ENCODE results near the gene KCNH3. TPM values are rescaled to one million over a fixed set of nuclear protein-coding genes. Genes with fewer than 3 reads are reported as not detected.

The KCNH3 gene
- total and polyA plus RNA-seq, 5 donors from 2014 or later: 1.1 to 2.1 (median 1.3) TPM

DNA sequence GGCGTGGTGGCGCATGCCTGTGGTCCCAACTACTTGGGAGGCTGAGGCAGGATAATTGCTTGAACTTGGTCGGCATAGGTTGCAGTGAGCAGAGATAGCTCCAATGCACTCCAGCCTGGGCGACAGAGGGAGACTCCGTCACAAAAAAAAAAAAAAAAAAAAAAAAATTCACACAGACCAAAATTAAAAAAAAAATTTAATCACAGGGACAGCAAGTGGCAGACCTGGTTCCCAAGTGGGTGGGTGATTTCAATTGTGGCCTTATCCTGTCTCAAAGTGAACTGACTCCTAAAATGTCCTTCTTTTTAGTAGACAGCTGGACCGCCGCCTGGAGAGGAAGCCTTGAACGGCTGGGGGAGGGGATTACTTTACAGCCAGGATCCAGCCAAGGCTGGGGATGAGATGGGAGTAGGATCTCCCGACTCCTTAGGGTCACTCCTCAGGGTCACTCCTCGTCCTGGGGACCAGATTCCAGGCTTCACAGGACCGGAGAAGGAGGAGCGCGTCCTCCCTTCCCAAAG lies 1.5 kb upstream of the KCNH3 start:
- Mint-ChIP-seq H3K9me3 (peaks cover 0 to 2% (median 0%) of the 10 kb centered on the region in 7 donors), H3K4me1 (peaks cover 0 to 35% (median 21%) of the 10 kb centered on the region in 4 donors), H3K27ac (peak overlapping the region in 1 of 3 donors; percentile 52), H3K27me3 (peaks cover 56% of the 10 kb centered on the region), H3K36me3 (no peaks in the 10 kb centered on the region), H3K4me3 (peak overlapping the region; percentile 80 to 89 (median 86))
- H3K4me3 ChIP-seq (ENCODE audit: low read depth, low read length): no peak overlapping the region
- H3K36me3 ChIP-seq (ENCODE audit: control insufficient read depth, insufficient read depth, low read length): no peaks in the 10 kb centered on the region
- H3K4me1 ChIP-seq (ENCODE audit: control insufficient read depth, insufficient read depth, low read length, poor library complexity, severe bottlenecking): peaks cover 27% of the 10 kb centered on the region
- no peak for DNase-seq
- peaks cover 3% of the 10 kb centered on the region for H3K27me3 ChIP-seq (ENCODE audit: control insufficient read depth, insufficient read depth, low read length)
- no peak for ATAC-seq (ENCODE audit: low read depth in 2 of 2)
- H3K27ac ChIP-seq (ENCODE audit: insufficient read depth, low read length, poor library complexity, severe bottlenecking): no peak overlapping the region
- H3K9me3 ChIP-seq (ENCODE audit: control insufficient read depth in 2 of 2, low read length in 2 of 2): no peaks in the 10 kb centered on the region

DNA sequence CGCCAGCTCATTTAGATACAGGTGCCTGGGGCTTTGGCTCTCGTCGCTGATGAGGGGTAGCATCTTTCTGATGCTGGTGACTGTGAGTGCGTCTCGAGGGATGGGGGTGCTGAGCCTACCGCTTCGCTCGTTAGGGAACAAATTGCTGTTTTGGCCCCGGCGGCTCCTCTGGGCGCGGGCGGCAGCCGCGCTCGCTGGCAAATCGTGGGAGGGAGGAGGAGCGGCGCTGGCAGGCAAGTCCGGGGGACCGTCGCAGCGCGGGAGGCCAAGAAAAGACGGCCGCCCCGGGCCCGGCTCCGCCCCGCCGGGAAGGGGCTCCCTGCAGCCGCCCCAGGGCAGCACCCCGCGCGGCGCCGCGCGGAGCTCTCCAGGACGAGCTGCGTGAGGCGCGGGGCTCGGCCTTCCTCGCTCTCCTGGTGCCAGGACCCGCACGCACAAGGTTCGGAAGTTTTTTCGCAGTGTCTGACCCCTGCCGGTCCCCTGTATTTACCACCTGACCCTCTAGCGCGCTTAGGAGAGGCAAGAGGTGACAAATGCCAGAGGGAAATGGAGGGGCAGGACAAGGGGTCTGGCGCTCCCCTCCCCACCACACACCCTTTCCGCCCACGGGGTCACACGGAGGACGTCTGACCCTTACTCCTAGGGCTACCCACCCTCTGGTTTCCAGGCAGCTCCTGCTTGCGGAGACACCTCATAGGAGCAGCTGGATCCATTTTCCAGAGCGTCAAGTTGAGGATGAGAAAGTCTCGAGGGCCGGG lies 899 bp upstream of the KCNH3 start:
- peak in 2 of 3 donors; percentile 23 to 26 for DNase-seq
- Histone ChIP-seq H3K27me3 (ENCODE audit: control insufficient read depth, insufficient read depth, low read length) (peaks cover 3% of the 10 kb centered on the region), H3K27ac (ENCODE audit: insufficient read depth, low read length, poor library complexity, severe bottlenecking) (no peak overlapping the region), H3K36me3 (ENCODE audit: control insufficient read depth, insufficient read depth, low read length) (no peaks in the 10 kb centered on the region), H3K9me3 (ENCODE audit: control insufficient read depth in 2 of 2, low read length in 2 of 2) (no peaks in the 10 kb centered on the region), H3K4me1 (ENCODE audit: control insufficient read depth, insufficient read depth, low read length, poor library complexity, severe bottlenecking) (peaks cover 27% of the 10 kb centered on the region), H3K4me3 (ENCODE audit: low read depth, low read length) (peak overlapping the region; percentile 48)
- peak overlapping the region in 1 of 3 donors; percentile 79 for H3K27ac Mint-ChIP-seq
- no peak for ATAC-seq (ENCODE audit: low read depth in 2 of 2)
- peaks cover 56% of the 10 kb centered on the region for H3K27me3 Mint-ChIP-seq
- no peaks in the 10 kb centered on the region for H3K36me3 Mint-ChIP-seq
- H3K4me1 Mint-ChIP-seq: peaks cover 0 to 39% (median 22%) of the 10 kb centered on the region in 4 donors
- H3K4me3 Mint-ChIP-seq: peak overlapping the region; percentile 82 to 93 (median 88)
- H3K9me3 Mint-ChIP-seq: peaks cover 0 to 2% (median 0%) of the 10 kb centered on the region in 7 donors

DNA sequence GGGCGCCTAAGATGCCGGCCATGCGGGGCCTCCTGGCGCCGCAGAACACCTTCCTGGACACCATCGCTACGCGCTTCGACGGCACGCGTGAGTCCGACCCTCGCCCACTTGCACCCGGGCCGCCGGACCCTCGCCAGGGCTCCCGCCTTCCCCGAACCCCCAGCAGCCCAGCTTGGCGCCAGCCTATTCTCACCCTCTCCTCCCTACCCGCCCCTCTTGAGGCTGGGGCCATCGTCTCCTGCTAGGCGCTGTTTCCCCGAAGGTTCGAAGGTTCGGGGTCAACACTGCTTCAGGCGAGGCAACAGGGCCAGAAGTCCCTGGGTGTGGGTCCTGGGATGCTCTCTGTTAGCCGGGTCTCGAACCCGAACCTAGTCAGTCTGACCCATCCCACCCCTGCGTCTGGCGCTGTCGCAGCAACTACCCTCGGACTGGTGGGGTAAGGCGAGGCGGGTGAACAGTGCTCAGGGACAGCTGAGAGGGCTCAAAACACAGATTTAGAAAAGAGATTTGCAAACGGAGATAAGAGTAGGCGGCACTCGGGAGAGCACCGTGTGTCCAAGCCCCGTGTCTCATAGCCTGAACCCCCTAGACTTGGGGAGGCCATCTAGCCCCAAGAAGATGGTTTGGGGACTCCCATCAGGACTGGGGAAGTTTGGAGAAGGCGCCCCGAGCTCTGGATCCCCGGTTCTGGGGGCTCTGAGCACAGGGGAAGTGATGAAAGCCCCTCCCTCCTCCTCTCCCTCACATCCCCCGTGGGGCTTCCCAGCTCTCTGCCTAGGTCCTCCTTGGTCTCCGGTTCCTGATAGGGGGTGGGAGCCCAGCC lies 787 bp downstream of the KCNH3 start:
- peak overlapping the region; percentile 37 for H3K4me3 ChIP-seq (ENCODE audit: low read depth, low read length)
- Mint-ChIP-seq H3K27me3 (peaks cover 55% of the 10 kb centered on the region), H3K4me3 (peak overlapping the region; percentile 77 to 95 (median 87)), H3K36me3 (no peaks in the 10 kb centered on the region), H3K27ac (peak overlapping the region in 2 of 3 donors; percentile 54 to 84), H3K4me1 (peaks cover 0 to 43% (median 23%) of the 10 kb centered on the region in 4 donors), H3K9me3 (peaks cover 0 to 2% (median 0%) of the 10 kb centered on the region in 7 donors)
- H3K27ac ChIP-seq (ENCODE audit: insufficient read depth, low read length, poor library complexity, severe bottlenecking): no peak overlapping the region
- ATAC-seq (ENCODE audit: low read depth in 2 of 2) (no peak), DNase-seq (no peak)
- peaks cover 3% of the 10 kb centered on the region for H3K27me3 ChIP-seq (ENCODE audit: control insufficient read depth, insufficient read depth, low read length)
- H3K4me1 ChIP-seq (ENCODE audit: control insufficient read depth, insufficient read depth, low read length, poor library complexity, severe bottlenecking): peaks cover 27% of the 10 kb centered on the region
- H3K36me3 ChIP-seq (ENCODE audit: control insufficient read depth, insufficient read depth, low read length): no peaks in the 10 kb centered on the region
- H3K9me3 ChIP-seq (ENCODE audit: control insufficient read depth in 2 of 2, low read length in 2 of 2): no peaks in the 10 kb centered on the region

DNA sequence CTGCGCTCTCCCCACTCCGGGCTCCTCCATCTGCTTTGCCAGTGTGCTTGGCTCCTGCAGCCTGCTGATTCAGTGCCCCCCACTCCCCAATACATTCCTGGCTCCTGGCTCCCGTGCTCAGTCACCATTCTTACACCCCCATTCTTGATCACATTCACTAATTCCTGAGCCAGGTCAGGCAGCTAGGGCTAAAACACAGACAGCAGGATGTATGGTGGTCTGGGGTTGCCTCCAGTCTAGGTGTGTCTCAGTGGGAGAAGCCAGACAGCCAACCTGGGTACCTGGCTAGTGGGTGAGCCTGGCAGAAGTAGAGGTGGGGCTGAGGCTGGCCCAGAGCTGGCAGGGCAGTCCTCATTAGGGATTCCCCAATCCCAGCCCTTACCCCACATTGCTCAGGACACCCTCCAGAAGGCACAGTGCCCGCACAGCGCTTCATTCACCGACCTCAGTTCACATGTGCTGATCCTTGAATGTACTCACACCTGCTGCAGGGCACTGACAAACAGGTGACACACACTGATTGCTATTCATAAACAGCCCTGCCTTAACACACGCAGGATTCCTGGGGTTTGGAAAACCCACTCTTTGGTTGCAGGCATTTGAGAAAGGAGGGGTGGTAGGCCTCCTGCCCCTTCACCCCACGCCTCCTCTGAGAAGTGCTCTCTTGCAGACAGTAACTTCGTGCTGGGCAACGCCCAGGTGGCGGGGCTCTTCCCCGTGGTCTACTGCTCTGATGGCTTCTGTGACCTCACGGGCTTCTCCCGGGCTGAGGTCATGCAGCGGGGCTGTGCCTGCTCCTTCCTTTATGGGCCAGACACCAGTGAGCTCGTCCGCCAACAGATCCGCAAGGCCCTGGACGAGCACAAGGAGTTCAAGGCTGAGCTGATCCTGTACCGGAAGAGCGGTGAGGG lies 1.7 kb downstream of the KCNH3 start:
- peaks cover 0 to 45% (median 23%) of the 10 kb centered on the region in 4 donors for H3K4me1 Mint-ChIP-seq
- no peak for DNase-seq
- Histone ChIP-seq H3K4me1 (ENCODE audit: control insufficient read depth, insufficient read depth, low read length, poor library complexity, severe bottlenecking) (peaks cover 27% of the 10 kb centered on the region), H3K4me3 (ENCODE audit: low read depth, low read length) (no peak overlapping the region), H3K27ac (ENCODE audit: insufficient read depth, low read length, poor library complexity, severe bottlenecking) (no peak overlapping the region), H3K36me3 (ENCODE audit: control insufficient read depth, insufficient read depth, low read length) (no peaks in the 10 kb centered on the region), H3K27me3 (ENCODE audit: control insufficient read depth, insufficient read depth, low read length) (peaks cover 3% of the 10 kb centered on the region), H3K9me3 (ENCODE audit: control insufficient read depth in 2 of 2, low read length in 2 of 2) (no peaks in the 10 kb centered on the region)
- H3K9me3 Mint-ChIP-seq: peaks cover 0 to 2% (median 0%) of the 10 kb centered on the region in 7 donors
- no peak for ATAC-seq (ENCODE audit: low read depth in 2 of 2)
- H3K27me3 Mint-ChIP-seq: peaks cover 49% of the 10 kb centered on the region
- H3K4me3 Mint-ChIP-seq: peak overlapping the region; percentile 77 to 95 (median 82)
- H3K27ac Mint-ChIP-seq: peak overlapping the region; percentile 44 to 63 (median 54)
- no peaks in the 10 kb centered on the region for H3K36me3 Mint-ChIP-seq

GRCh38 chr12:49541140-49541861 lies 2.5 kb downstream of the KCNH3 start:
- peak overlapping the region; percentile 50 to 91 (median 76) for H3K4me3 Mint-ChIP-seq
- Histone ChIP-seq H3K27me3 (ENCODE audit: control insufficient read depth, insufficient read depth, low read length) (peaks cover 3% of the 10 kb centered on the region), H3K27ac (ENCODE audit: insufficient read depth, low read length, poor library complexity, severe bottlenecking) (no peak overlapping the region), H3K9me3 (ENCODE audit: control insufficient read depth in 2 of 2, low read length in 2 of 2) (no peaks in the 10 kb centered on the region), H3K36me3 (ENCODE audit: control insufficient read depth, insufficient read depth, low read length) (no peaks in the 10 kb centered on the region), H3K4me1 (ENCODE audit: control insufficient read depth, insufficient read depth, low read length, poor library complexity, severe bottlenecking) (peaks cover 27% of the 10 kb centered on the region), H3K4me3 (ENCODE audit: low read depth, low read length) (no peak overlapping the region)
- no peak for ATAC-seq (ENCODE audit: low read depth in 2 of 2)
- H3K27ac Mint-ChIP-seq: peak overlapping the region in 1 of 3 donors; percentile 79
- no peak for DNase-seq
- H3K9me3 Mint-ChIP-seq: peaks cover 0 to 2% (median 0%) of the 10 kb centered on the region in 7 donors
- H3K27me3 Mint-ChIP-seq: peaks cover 47% of the 10 kb centered on the region
- H3K36me3 Mint-ChIP-seq: no peaks in the 10 kb centered on the region
- peaks cover 0 to 45% (median 23%) of the 10 kb centered on the region in 4 donors for H3K4me1 Mint-ChIP-seq

DNA sequence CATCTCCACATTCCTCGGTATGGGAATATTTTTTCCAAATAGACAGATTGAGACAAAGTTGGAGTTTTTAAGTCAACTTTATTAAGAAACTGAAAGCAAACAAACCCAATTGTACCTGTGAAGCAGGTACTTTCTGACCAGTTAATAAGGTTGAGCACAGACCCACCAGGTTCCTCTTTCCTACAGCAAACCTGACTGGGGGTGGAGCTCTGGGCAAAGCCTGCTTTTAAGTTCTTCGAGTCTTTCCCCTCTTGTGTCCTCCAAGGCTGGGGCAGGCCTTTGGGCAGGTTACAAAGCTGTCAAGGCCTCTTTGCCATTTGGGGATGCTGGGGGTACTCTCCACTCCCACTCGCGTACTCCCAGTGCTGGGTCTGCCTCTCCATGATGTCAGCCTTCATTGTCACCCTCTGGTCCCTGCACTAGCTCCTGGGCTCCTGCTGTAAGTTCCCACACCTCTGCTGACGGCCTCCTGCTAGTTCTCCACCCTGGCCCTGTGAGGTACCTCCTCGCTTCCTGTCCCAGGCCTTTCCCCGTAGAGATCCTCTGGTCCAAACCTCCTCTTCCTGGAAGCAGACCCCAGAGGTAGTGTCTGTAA lies 3.2 kb downstream of the KCNH3 start:
- H3K9me3 Mint-ChIP-seq: peaks cover 0 to 2% (median 0%) of the 10 kb centered on the region in 7 donors
- DNase-seq (no peak), ATAC-seq (ENCODE audit: low read depth in 2 of 2) (no peak)
- peaks cover 0 to 43% (median 21%) of the 10 kb centered on the region in 4 donors for H3K4me1 Mint-ChIP-seq
- Histone ChIP-seq H3K9me3 (ENCODE audit: control insufficient read depth in 2 of 2, low read length in 2 of 2) (no peaks in the 10 kb centered on the region), H3K36me3 (ENCODE audit: control insufficient read depth, insufficient read depth, low read length) (no peaks in the 10 kb centered on the region), H3K27me3 (ENCODE audit: control insufficient read depth, insufficient read depth, low read length) (peaks cover 3% of the 10 kb centered on the region), H3K4me3 (ENCODE audit: low read depth, low read length) (no peak overlapping the region), H3K27ac (ENCODE audit: insufficient read depth, low read length, poor library complexity, severe bottlenecking) (no peak overlapping the region), H3K4me1 (ENCODE audit: control insufficient read depth, insufficient read depth, low read length, poor library complexity, severe bottlenecking) (peaks cover 27% of the 10 kb centered on the region)
- peaks cover 47% of the 10 kb centered on the region for H3K27me3 Mint-ChIP-seq
- peak overlapping the region in 1 of 3 donors; percentile 58 for H3K27ac Mint-ChIP-seq
- H3K36me3 Mint-ChIP-seq: no peaks in the 10 kb centered on the region
- H3K4me3 Mint-ChIP-seq: peak overlapping the region in 2 of 4 donors; percentile 44 to 88
